ENCODE measurements around the gene SDE2.

GRCh38 chr1:226044514-226045101 is 45.5 kb upstream of the SDE2 start:
- TF ChIP-seq POLR2A (IDR thresholded peaks at IDR 0.05) (no peak), CTCF (IDR thresholded peaks at IDR 0.05) (no peak)
